GM12892 (cell line): ENCODE data around the gene GNAI1.

ENCODE experiments used
- DNase-seq: peaks from one replicate; pipeline ENCODE4 v3.0.0; 2011; ENCODE audit not compliant: insufficient read length
- FAIRE-seq: peaks from 2 replicates; lab custom pipeline; 2011; peaks lifted over from hg19 to GRCh38; lab: Jason Lieb, UNC
- POLR2A ChIP-seq: IDR thresholded peaks from 2 replicates; pipeline ENCODE4 v1.6.1; 2011; ENCODE audit warnings: low read depth, low read length, control low read depth
- POLR2AphosphoS5 ChIP-seq: IDR thresholded peaks from 2 replicates; pipeline ENCODE4 v1.6.1; 2011; ENCODE audit warnings: low read depth, low read length, control low read depth
- TAF1 ChIP-seq: IDR thresholded peaks from 2 replicates; pipeline ENCODE4 v1.6.1; 2011; ENCODE audit warnings: low read depth, mild to moderate bottlenecking, control low read depth, low read length, borderline replicate concordance

The GNAI1 gene

DNA sequence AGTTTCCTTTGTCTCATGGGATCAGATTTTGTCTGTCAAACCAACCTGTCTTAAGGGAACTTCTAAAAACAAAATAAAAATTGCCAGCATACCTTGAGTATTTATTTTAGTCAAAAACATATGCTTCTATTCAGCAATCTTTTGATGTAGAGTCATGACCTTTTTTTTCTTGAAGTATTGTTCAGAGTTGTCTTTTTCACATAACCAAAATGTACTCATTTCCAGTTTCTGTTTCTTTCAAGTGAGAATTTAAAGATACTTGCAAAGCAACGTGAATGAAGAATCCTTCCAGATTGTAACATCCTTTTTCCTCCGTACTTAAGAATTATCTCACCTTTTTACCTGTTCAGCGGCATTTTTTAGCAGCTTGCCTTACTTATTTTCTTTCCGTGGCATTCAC lies 37.8 kb downstream of the GNAI1 start:
- FAIRE-seq (no peak), DNase-seq (no peak)
- TF ChIP-seq TAF1 (no peak), POLR2AphosphoS5 (no peak), POLR2A (no peak)

DNA sequence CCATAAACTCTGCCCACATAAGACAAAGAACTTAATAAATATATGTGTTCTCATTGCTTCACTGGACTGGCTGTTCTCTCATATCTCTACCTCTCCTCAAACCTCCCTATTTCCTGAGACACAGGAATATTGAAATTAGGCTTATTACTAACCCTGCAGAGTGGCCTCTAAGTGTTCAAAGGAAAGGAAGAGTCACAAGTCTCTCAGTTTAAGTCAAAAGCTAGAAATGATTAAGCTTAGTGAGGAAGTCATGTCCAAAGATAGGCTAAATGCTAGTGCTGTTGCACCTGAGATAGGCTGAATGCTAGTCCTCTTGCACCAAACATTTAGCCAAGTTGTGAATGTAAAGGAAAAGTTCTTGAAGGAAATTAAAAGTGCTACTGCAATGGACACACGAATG lies 41.1 kb downstream of the GNAI1 start:
- TF ChIP-seq POLR2AphosphoS5 (no peak), TAF1 (no peak), POLR2A (no peak)
- DNase-seq: no peak
- no peak for FAIRE-seq

DNA sequence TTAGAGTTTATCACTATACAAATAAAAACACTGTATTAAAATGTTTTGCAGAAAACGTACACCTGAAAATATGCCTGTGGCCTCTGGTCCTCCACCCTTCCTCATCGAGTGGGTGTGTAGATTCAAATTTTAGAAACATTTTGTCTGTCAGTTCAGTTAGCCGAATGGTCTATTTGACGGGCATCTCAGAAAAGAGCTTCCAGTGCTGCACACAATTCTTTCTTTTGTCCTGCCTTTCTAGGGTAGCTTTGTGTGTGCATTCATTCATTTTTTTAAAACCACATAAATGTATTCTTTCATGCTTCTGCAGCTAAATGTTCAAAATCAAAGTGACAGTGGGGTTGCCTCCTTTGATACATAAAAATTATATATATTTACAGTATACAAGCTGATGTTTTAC lies 46.8 kb downstream of the GNAI1 start:
- TF ChIP-seq TAF1: no peak
- DNase-seq: no peak
- no peak for FAIRE-seq

DNA sequence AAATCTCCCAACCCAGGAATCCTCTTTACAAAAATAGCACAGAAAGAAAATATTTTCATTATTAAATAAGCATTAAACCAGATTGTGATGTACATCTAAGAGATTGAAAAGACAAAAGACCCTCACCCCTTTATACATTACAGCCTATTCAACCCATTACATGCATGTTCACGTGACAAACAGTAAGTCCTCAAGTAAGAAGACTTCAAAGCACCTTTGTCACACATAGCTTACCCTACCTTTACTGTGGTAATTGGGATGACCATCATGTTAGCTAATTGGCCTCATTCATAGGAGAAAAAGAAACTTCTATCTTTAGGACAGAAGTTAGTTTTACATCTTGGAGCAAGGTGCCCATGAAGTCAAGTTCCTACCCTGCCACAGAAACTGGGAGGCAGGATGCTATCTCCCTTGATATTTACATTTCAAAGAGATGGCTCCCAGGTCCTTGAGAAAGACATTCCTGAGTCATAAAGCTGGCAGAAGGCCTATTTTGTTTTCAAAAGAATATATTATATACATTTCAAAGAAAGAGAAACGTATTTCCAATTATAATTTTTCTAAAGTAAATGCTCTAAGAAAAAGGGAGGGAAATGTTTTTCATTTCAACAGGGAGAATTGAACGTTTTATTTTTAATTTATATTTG lies 48.1 kb downstream of the GNAI1 start:
- no peak for FAIRE-seq
- DNase-seq: no peak
- TF ChIP-seq POLR2A: no peak
- no peak for TF ChIP-seq TAF1
- TF ChIP-seq POLR2AphosphoS5: no peak

DNA sequence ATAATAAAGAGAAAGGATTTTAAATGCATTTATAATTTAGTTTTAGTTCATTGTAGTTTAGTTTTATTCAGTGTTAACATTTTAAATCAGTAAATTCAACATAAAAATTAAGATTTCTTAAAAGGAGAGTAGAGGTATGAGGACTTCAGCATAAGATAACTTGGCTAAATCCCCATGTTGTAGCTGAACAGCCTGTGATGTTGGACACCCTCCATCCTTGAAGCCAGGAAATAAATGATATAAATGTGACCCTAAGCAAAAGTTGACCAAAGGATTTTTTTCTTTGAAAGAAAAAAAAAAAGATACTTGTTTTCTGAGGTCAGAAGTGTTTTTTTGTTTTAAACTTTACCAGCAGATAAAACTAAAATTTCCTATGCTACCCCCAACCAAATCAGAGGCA lies 48.7 kb downstream of the GNAI1 start:
- FAIRE-seq (no peak), DNase-seq (no peak)
- TF ChIP-seq POLR2A: no peak
- no peak for TF ChIP-seq POLR2AphosphoS5
- TF ChIP-seq TAF1: no peak

DNA sequence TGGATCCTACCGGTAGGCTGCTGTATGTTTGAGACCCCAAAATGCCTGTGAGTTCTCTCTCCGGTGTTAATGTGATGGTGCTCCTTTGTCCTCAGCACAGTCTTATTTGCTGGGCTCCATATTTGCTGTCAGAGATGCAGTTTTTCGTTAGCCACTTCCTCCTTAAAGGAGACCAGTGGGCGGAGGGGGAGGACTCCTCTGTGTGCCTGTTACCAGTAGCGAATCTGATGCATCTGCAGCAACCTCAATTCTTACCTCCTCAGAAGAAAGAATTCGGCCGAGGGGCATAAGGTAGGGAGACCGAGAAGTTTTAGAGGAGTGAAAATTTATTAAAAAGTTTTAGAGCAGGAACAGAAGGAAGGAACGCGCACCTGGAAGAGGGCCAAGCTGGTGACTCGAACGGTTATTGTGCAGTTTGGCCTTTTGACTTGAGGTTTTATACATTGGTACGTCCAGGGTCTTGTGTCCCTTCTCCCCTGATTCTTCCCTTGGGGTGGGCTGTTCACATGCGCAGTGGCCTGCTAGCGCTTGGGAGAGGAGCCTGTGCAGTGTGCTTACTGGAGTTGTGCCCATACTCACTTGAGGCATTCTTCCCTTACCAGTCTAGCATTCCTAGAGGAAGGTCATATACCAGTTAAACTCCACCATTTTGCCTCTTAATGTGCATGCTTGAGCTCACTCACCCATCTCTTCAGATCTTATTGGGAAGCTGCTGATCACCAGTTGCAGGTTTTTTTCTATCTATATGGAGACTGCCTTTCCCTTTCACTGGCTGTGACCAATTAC lies 49.5 kb downstream of the GNAI1 start:
- TF ChIP-seq POLR2A (no peak), TAF1 (no peak), POLR2AphosphoS5 (no peak)
- FAIRE-seq: no peak
- DNase-seq: no peak

DNA sequence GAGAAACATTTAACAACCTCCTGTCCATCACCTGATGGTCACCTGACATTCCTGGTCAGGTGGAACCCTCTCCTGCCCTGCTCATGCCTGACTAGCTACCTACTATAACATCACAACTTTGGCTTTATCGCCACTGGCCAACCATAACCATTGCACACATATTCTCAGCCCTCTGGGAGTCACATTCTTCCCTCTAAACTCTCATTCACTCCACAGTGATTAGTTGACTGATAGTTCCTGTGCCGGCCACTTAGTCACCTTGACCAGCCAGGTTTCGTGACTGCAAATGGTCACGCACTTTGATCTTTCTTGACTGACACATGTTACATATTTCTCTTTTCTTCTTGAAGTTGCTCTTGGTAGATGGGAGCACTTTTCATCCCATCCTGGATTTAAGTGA lies 50.1 kb downstream of the GNAI1 start:
- TF ChIP-seq POLR2AphosphoS5 (no peak), POLR2A (no peak), TAF1 (no peak)
- FAIRE-seq (no peak), DNase-seq (no peak)

DNA sequence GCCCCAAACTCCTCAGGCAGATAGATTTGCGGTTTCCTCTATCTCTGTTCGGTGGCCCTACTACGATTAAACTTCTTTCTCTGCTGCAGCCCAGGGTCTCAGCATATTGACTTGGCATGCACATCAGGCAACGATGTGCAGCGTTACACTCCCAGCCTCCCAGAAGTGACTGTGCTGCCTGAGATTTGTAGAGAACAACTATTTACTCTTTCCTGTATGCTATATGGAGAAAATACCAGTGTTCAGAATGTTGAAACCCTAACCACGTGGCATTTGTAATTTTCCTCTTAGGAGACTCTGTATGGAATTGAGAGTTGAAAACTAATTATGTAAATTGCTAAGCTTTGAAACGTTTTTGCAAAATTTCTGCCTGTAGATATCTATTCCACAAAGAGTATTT lies 50.9 kb downstream of the GNAI1 start:
- DNase-seq (no peak), FAIRE-seq (no peak)
- TF ChIP-seq POLR2A (no peak), POLR2AphosphoS5 (no peak), TAF1 (no peak)

DNA sequence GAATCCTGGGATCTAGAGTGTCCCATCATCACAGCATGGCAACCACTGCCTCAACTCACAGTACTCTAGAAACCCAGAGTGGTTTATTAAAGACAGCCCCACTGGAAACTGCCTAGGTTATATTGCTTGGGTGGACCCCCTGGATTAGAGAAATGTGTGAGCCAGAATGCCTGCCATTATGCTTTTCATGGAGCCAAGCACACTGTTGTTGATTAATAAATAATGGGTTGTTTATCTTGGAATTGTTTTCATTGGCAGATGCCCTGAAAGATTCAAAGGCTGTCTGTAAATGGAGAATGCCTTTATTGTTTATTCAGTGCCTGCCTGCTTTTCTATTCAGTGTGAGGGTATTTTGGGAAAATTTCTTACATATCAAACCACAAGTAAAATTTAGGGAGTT lies 52.1 kb downstream of the GNAI1 start:
- DNase-seq (no peak), FAIRE-seq (no peak)
- no peak for TF ChIP-seq TAF1
- no peak for TF ChIP-seq POLR2A
- TF ChIP-seq POLR2AphosphoS5: no peak

DNA sequence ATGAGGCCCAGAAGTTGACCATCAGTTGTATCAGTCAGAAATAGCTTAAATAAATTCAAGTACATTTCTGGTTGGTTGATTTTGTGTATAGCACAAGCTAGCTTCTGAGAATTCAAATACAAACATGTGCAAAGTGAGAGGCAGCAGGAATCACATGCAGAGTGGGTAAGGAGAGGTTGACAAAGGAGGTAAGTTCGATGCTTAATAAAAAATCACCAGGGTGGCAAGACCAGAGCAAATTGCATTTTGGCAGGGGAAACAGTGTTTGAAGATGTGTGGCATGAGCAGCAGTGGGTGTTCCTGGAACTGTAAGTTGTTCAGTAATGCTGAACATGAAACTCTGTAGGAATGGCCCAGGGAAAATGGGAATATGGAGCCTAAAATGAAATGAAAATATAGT lies 52.6 kb downstream of the GNAI1 start:
- TF ChIP-seq POLR2AphosphoS5 (no peak), TAF1 (no peak), POLR2A (no peak)
- DNase-seq: no peak
- no peak for FAIRE-seq

DNA sequence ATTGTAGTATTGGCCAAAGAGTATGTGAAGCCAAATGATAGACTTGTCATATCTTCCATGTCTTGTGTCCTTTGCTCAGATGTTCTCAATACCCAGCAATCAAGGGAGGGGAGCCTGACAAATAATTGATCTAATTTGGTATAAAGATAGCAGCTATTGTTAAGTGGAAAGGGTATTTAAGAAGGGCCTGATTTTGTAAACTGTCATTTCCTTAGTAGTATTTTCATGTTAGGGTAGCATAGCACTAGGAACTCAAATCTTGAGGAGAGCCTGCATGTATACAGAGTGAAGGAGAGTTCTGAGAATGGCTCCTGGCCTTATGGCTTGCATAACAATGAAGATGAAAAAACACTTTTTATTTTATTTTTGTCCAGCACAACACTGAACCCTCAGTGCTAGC lies 53.1 kb downstream of the GNAI1 start:
- DNase-seq (no peak), FAIRE-seq (no peak)
- TF ChIP-seq POLR2AphosphoS5 (no peak), TAF1 (no peak)

DNA sequence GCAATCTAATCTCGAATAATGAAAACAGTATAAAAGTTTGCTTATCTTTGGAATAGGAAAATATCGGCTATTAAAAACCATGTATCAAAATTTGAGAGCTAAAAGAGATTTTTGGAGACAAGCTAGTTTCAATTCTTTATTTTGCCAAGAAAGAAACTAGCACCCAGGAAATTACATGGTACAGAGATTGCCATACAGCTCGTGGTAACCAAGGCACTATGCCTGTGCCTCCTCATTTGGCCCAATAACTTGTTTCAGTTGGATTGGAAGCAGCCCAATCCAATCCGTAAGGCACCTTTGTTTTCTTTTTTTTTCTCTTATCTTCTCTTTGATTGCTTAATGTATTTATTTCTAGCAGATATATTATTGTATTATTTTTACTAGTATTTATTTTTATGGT lies 55.0 kb downstream of the GNAI1 start:
- DNase-seq: no peak
- no peak for TF ChIP-seq TAF1
- no peak for TF ChIP-seq POLR2A
- TF ChIP-seq POLR2AphosphoS5: no peak

DNA sequence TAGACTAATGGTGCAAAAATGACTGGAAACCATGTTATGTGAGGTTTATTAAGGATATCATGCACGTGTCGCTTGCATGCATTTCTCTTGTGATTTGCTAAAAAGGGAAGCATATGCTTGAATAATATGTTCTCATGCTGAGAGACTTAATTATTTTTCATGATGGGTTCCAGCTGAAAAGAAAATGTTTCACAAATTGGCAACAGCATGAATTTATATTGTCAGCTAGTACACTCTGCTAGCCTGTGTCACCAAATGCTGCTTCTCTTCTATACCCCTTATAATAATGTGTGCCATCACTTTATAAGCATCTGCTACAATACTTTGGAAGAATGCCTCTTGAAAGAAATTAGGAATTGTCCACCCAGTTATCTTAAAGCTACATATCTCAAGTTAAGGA lies 63.0 kb downstream of the GNAI1 start:
- no peak for FAIRE-seq
- DNase-seq: no peak

More for the DNA sequence above, 55.0 kb downstream of the GNAI1 start:
- no peak for FAIRE-seq

More for the DNA sequence above, 63.0 kb downstream of the GNAI1 start:
- TF ChIP-seq POLR2AphosphoS5 (no peak), POLR2A (no peak), TAF1 (no peak)
